ENCODE results near the gene RASA3.

RASA3 gene

GRCh38 chr13:113948034-113948742, 184.2 kb downstream of the RASA3 start:
- no peak overlapping the region for H3K9ac ChIP-seq (ENCODE audit: low read length)
- no peak overlapping the region for H3K4me3 ChIP-seq (ENCODE audit: low read depth, low read length)
- H3K9me3 ChIP-seq (ENCODE audit: control insufficient read depth, insufficient read depth, low read depth, low read length), result no peaks in the 10 kb centered on the region
- H3K36me3 ChIP-seq (ENCODE audit: control insufficient read depth, insufficient read depth, low read length), result no peaks in the 10 kb centered on the region
- H3K27me3 ChIP-seq (ENCODE audit: control insufficient read depth, insufficient read depth, low read length), result no peaks in the 10 kb centered on the region
- no peaks in the 10 kb centered on the region for H3K4me1 ChIP-seq (ENCODE audit: control insufficient read depth, insufficient read depth, low read length)
- no peak overlapping the region for H3K27ac ChIP-seq (ENCODE audit: low read depth, low read length)

GRCh38 chr13:113947311-113948033, 185.0 kb downstream of the RASA3 start:
- H3K9ac ChIP-seq (ENCODE audit: low read length), result no peak overlapping the region
- no peak overlapping the region for H3K27ac ChIP-seq (ENCODE audit: low read depth, low read length)

GRCh38 chr13:113946409-113947181, 185.8 kb downstream of the RASA3 start:
- Histone ChIP-seq H3K27me3 (ENCODE audit: control insufficient read depth, insufficient read depth, low read length) (no peaks in the 10 kb centered on the region), H3K9me3 (ENCODE audit: control insufficient read depth, insufficient read depth, low read depth, low read length) (no peaks in the 10 kb centered on the region), H3K4me1 (ENCODE audit: control insufficient read depth, insufficient read depth, low read length) (no peaks in the 10 kb centered on the region), H3K4me3 (ENCODE audit: low read depth, low read length) (no peak overlapping the region), H3K36me3 (ENCODE audit: control insufficient read depth, insufficient read depth, low read length) (no peaks in the 10 kb centered on the region), H3K9ac (ENCODE audit: low read length) (no peak overlapping the region), H3K27ac (ENCODE audit: low read depth, low read length) (no peak overlapping the region)

More at GRCh38 chr13:113947311-113948033, 185.0 kb downstream of the RASA3 start:
- no peaks in the 10 kb centered on the region for H3K4me1 ChIP-seq (ENCODE audit: control insufficient read depth, insufficient read depth, low read length)
- no peaks in the 10 kb centered on the region for H3K36me3 ChIP-seq (ENCODE audit: control insufficient read depth, insufficient read depth, low read length)
- H3K4me3 ChIP-seq (ENCODE audit: low read depth, low read length), result no peak overlapping the region
- H3K27me3 ChIP-seq (ENCODE audit: control insufficient read depth, insufficient read depth, low read length), result no peaks in the 10 kb centered on the region
- no peaks in the 10 kb centered on the region for H3K9me3 ChIP-seq (ENCODE audit: control insufficient read depth, insufficient read depth, low read depth, low read length)

DNA sequence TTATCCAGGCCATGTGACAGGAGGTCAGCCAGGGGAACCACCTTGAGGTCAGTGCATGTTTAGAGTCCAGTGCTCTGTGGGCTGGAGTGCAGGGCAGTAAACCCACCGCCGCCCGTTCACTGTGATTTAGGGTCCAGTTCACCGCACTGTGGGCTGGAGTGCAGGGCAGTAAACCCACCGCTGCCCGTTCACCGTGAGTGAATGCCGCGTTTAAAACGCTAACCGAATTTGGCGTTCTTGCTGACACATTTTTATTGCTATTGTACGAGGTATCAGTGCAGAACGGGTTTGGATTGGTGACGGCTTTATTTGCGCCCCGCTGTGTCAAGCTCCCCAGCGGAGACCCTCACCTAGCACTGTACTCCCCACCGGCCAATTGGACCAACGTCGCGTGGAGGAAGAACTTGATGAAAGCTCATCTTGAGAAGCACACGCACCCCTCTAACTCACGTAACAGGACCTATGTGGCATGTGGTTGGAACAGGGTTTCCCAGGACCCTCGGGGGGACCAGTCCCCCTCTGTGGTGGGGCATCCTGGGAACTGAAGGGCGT, 186.5 kb downstream of the RASA3 start:
- Histone ChIP-seq H3K9ac (ENCODE audit: low read length) (no peak overlapping the region), H3K4me3 (ENCODE audit: low read depth, low read length) (no peak overlapping the region), H3K9me3 (ENCODE audit: control insufficient read depth, insufficient read depth, low read depth, low read length) (no peaks in the 10 kb centered on the region), H3K4me1 (ENCODE audit: control insufficient read depth, insufficient read depth, low read length) (no peaks in the 10 kb centered on the region), H3K36me3 (ENCODE audit: control insufficient read depth, insufficient read depth, low read length) (no peaks in the 10 kb centered on the region), H3K27me3 (ENCODE audit: control insufficient read depth, insufficient read depth, low read length) (no peaks in the 10 kb centered on the region), H3K27ac (ENCODE audit: low read depth, low read length) (no peak overlapping the region)

GRCh38 chr13:113943821-113944565, 188.4 kb downstream of the RASA3 start:
- H3K36me3 ChIP-seq (ENCODE audit: control insufficient read depth, insufficient read depth, low read length), result no peaks in the 10 kb centered on the region
- H3K9me3 ChIP-seq (ENCODE audit: control insufficient read depth, insufficient read depth, low read depth, low read length), result no peaks in the 10 kb centered on the region
- no peaks in the 10 kb centered on the region for H3K27me3 ChIP-seq (ENCODE audit: control insufficient read depth, insufficient read depth, low read length)
- no peak overlapping the region for H3K4me3 ChIP-seq (ENCODE audit: low read depth, low read length)
- no peaks in the 10 kb centered on the region for H3K4me1 ChIP-seq (ENCODE audit: control insufficient read depth, insufficient read depth, low read length)
- no peak overlapping the region for H3K9ac ChIP-seq (ENCODE audit: low read length)
- H3K27ac ChIP-seq (ENCODE audit: low read depth, low read length), result no peak overlapping the region

DNA sequence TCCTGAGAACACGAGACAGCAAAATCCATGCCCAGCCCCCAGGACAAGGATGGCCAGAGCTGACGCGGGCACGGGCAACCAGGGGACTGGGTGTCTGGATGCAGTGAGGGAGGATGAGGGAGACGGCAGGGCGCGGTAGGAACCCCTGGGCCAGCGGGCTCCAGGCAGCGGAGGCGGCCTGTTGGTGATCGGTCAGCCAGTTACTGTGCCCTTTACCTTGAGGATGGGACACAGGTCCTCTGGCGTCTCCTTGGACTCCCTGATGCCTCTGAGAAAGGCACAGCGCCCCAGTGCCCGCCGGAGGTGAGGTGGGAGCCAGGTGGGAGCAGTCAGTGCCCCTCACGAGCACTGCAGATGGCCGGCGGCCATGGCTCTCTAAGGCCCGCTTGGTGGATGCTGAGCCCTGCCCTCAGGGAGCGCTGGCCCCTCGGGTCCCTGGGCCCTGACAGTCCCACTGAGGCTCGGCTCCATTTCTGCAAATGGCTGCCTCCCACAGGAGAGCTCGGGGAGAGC, 189.8 kb downstream of the RASA3 start:
- Histone ChIP-seq H3K27ac (ENCODE audit: low read depth, low read length) (no peak overlapping the region), H3K4me1 (ENCODE audit: control insufficient read depth, insufficient read depth, low read length) (peaks cover 4% of the 10 kb centered on the region; the same call in 1 of the 2 replicates), H3K9ac (ENCODE audit: low read length) (no peak overlapping the region), H3K36me3 (ENCODE audit: control insufficient read depth, insufficient read depth, low read length) (no peaks in the 10 kb centered on the region), H3K4me3 (ENCODE audit: low read depth, low read length) (no peak overlapping the region), H3K27me3 (ENCODE audit: control insufficient read depth, insufficient read depth, low read length) (no peaks in the 10 kb centered on the region), H3K9me3 (ENCODE audit: control insufficient read depth, insufficient read depth, low read depth, low read length) (no peaks in the 10 kb centered on the region)

GRCh38 chr13:113941571-113942191, 190.7 kb downstream of the RASA3 start:
- Histone ChIP-seq H3K36me3 (ENCODE audit: control insufficient read depth, insufficient read depth, low read length) (no peaks in the 10 kb centered on the region), H3K4me1 (ENCODE audit: control insufficient read depth, insufficient read depth, low read length) (peaks cover 4% of the 10 kb centered on the region; the same call in 1 of the 2 replicates), H3K27ac (ENCODE audit: low read depth, low read length) (no peak overlapping the region), H3K9me3 (ENCODE audit: control insufficient read depth, insufficient read depth, low read depth, low read length) (no peaks in the 10 kb centered on the region), H3K4me3 (ENCODE audit: low read depth, low read length) (no peak overlapping the region), H3K27me3 (ENCODE audit: control insufficient read depth, insufficient read depth, low read length) (no peaks in the 10 kb centered on the region), H3K9ac (ENCODE audit: low read length) (no peak overlapping the region)

GRCh38 chr13:113939944-113940297, 192.5 kb downstream of the RASA3 start:
- Histone ChIP-seq H3K9ac (ENCODE audit: low read length) (no peak overlapping the region), H3K9me3 (ENCODE audit: control insufficient read depth, insufficient read depth, low read depth, low read length) (no peaks in the 10 kb centered on the region), H3K4me1 (ENCODE audit: control insufficient read depth, insufficient read depth, low read length) (peaks cover 14% of the 10 kb centered on the region), H3K36me3 (ENCODE audit: control insufficient read depth, insufficient read depth, low read length) (no peaks in the 10 kb centered on the region), H3K4me3 (ENCODE audit: low read depth, low read length) (no peak overlapping the region), H3K27ac (ENCODE audit: low read depth, low read length) (no peak overlapping the region), H3K27me3 (ENCODE audit: control insufficient read depth, insufficient read depth, low read length) (no peaks in the 10 kb centered on the region)

GRCh38 chr13:113939129-113939943, 193.1 kb downstream of the RASA3 start:
- no peak overlapping the region for H3K4me3 ChIP-seq (ENCODE audit: low read depth, low read length)
- H3K9me3 ChIP-seq (ENCODE audit: control insufficient read depth, insufficient read depth, low read depth, low read length), result no peaks in the 10 kb centered on the region
- H3K27me3 ChIP-seq (ENCODE audit: control insufficient read depth, insufficient read depth, low read length), result no peaks in the 10 kb centered on the region
- peaks cover 18% of the 10 kb centered on the region for H3K4me1 ChIP-seq (ENCODE audit: control insufficient read depth, insufficient read depth, low read length)
- H3K9ac ChIP-seq (ENCODE audit: low read length), result no peak overlapping the region
- no peaks in the 10 kb centered on the region for H3K36me3 ChIP-seq (ENCODE audit: control insufficient read depth, insufficient read depth, low read length)
- no peak overlapping the region for H3K27ac ChIP-seq (ENCODE audit: low read depth, low read length)
